Measurements from ENCODE around the gene MAP3K14. TPM values are rescaled to one million over a fixed set of nuclear protein-coding genes. Genes with fewer than 3 reads are reported as not detected.

MAP3K14 gene
- total RNA-seq, 2 donors from 2014 or later: 4.6 to 5.5 TPM

DNA sequence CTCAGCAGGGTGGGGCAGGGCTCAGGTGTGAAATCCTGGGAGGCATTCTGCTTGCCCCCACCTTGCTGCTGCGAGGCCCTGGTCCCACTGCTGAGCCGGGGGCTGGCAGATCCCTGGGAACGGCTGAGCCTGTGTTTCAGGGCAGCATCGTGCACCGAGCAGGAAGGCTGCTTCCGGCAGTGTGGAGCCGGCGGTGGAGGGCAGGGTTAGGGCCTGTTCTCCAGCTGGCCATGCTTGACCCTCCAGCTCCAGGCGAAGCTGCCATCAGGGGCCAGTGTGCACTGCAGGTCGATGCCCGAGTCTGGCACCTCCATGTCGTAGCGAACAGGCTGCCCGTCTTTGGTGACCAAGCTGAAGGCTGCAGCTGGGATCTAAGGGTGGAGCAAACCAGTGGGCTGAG lies 52.4 kb downstream of the MAP3K14 start:
- H3K36me3 ChIP-seq (ENCODE audit: control insufficient read depth, insufficient read depth, low read length): peaks cover 35% of the 10 kb centered on the region
- Mint-ChIP-seq H3K27me3 (ENCODE audit: insufficient read depth) (peaks cover 15% of the 10 kb centered on the region), H3K36me3 (ENCODE audit: low read depth) (peaks cover 34% of the 10 kb centered on the region), H3K9me3 (no peaks in the 10 kb centered on the region), H3K4me1 (peaks cover 2% of the 10 kb centered on the region), H3K27ac (no peak overlapping the region), H3K4me3 (no peak overlapping the region)
- H3K9me3 ChIP-seq (ENCODE audit: control insufficient read depth, low read length): no peaks in the 10 kb centered on the region
- TF ChIP-seq, protein P1, sequence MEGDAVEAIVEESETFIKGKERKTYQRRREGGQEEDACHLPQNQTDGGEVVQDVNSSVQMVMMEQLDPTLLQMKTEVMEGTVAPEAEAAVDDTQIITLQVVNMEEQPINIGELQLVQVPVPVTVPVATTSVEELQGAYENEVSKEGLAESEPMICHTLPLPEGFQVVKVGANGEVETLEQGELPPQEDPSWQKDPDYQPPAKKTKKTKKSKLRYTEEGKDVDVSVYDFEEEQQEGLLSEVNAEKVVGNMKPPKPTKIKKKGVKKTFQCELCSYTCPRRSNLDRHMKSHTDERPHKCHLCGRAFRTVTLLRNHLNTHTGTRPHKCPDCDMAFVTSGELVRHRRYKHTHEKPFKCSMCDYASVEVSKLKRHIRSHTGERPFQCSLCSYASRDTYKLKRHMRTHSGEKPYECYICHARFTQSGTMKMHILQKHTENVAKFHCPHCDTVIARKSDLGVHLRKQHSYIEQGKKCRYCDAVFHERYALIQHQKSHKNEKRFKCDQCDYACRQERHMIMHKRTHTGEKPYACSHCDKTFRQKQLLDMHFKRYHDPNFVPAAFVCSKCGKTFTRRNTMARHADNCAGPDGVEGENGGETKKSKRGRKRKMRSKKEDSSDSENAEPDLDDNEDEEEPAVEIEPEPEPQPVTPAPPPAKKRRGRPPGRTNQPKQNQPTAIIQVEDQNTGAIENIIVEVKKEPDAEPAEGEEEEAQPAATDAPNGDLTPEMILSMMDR (conservative IDR thresholded peaks at IDR 0.05): no peak
- 93 to 99% methylated on average over 14 of the region's 14 CpGs for WGBS, 2 experiments (ENCODE audit: insufficient coverage in 1 of 2, insufficient read length in 1 of 2)
- peaks cover 6% of the 10 kb centered on the region for H3K4me1 ChIP-seq (ENCODE audit: control insufficient read depth, insufficient read depth, low read length)
- no peak overlapping the region for H3K9ac ChIP-seq (ENCODE audit: extremely low read depth, low read length, poor library complexity, severe bottlenecking)
- H3K4me3 ChIP-seq (ENCODE audit: low read length): no peak overlapping the region
- no peak overlapping the region for H3K27ac ChIP-seq (ENCODE audit: low read depth, low read length)
- no peak for DNase-seq
- H3K27me3 ChIP-seq (ENCODE audit: control insufficient read depth, insufficient read depth, low read length, poor library complexity, severe bottlenecking): peaks cover 8% of the 10 kb centered on the region

GRCh38 chr17:45263477-45263860 lies 53.4 kb downstream of the MAP3K14 start:
- no peak for DNase-seq
- peaks cover 2% of the 10 kb centered on the region for H3K4me1 Mint-ChIP-seq
- H3K9me3 Mint-ChIP-seq: no peaks in the 10 kb centered on the region
- H3K4me3 ChIP-seq (ENCODE audit: low read length): no peak overlapping the region
- H3K36me3 ChIP-seq (ENCODE audit: control insufficient read depth, insufficient read depth, low read length): peaks cover 26% of the 10 kb centered on the region
- peaks cover 15% of the 10 kb centered on the region for H3K27me3 Mint-ChIP-seq (ENCODE audit: insufficient read depth)
- TF ChIP-seq, protein P1 (conservative IDR thresholded peaks at IDR 0.05): no peak
- peaks cover 8% of the 10 kb centered on the region for H3K27me3 ChIP-seq (ENCODE audit: control insufficient read depth, insufficient read depth, low read length, poor library complexity, severe bottlenecking)
- 92 to 100% methylated on average over 4 to 7 of the region's 7 CpGs for WGBS, 2 experiments (ENCODE audit: insufficient coverage in 1 of 2, insufficient read length in 1 of 2)
- no peak overlapping the region for H3K9ac ChIP-seq (ENCODE audit: extremely low read depth, low read length, poor library complexity, severe bottlenecking)
- H3K4me1 ChIP-seq (ENCODE audit: control insufficient read depth, insufficient read depth, low read length): peaks cover 6% of the 10 kb centered on the region
- H3K27ac ChIP-seq (ENCODE audit: low read depth, low read length): no peak overlapping the region
- H3K9me3 ChIP-seq (ENCODE audit: control insufficient read depth, low read length): no peaks in the 10 kb centered on the region
- H3K36me3 Mint-ChIP-seq (ENCODE audit: low read depth): peaks cover 25% of the 10 kb centered on the region
- H3K4me3 Mint-ChIP-seq: no peak overlapping the region
- no peak overlapping the region for H3K27ac Mint-ChIP-seq

DNA sequence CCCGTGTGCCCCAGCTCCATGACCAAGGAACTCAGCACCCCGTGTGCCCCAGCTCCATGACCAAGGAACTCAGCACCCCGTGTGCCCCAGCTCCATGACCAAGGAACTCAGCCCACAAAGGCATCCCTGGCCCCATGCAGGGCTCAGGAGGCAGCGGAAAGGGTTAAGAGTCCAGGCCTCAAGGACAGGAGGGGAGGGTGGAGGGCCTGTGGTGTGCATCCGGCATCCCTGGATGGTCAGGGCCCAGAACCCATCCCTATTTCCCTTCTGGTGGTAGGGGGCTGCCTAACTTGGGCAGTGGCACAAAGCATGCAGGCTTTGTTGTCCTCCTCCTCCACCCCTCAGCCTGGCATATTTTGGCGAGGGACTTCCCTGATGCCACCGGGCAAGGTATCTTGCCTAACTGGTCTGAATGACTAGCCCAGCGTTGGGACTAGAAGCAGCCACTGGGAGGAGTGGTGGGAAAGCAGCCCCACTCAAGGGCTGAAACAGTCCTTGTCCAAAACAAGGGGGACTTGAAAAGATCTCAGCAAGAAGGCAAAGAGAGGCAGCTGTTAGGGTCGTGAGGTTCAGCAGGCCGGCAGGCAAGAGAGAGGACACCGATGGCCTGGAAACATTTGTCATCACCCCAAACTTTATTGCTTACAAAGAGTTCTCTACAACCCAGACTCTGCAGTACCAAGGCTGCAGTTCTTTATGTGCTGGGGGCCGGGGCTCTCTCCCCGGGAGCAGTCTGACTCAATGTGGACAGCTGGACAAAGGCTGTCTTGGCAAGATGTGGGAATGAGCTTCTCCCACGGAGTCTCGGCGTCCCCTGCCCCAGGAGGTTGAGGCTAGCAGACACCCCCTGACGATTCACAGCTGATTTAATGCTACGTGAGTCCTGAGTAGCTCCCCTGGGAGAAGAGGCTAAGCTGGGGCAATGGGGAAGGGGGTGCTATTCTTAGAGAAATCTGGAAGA lies 54.0 kb downstream of the MAP3K14 start:
- no peaks in the 10 kb centered on the region for H3K9me3 ChIP-seq (ENCODE audit: control insufficient read depth, low read length)
- H3K27me3 Mint-ChIP-seq (ENCODE audit: insufficient read depth): peaks cover 18% of the 10 kb centered on the region
- DNase-seq: no peak
- peaks cover 6% of the 10 kb centered on the region for H3K4me1 ChIP-seq (ENCODE audit: control insufficient read depth, insufficient read depth, low read length)
- peaks cover 2% of the 10 kb centered on the region for H3K4me1 Mint-ChIP-seq
- H3K27ac ChIP-seq (ENCODE audit: low read depth, low read length): no peak overlapping the region
- H3K36me3 ChIP-seq (ENCODE audit: control insufficient read depth, insufficient read depth, low read length): peaks cover 24% of the 10 kb centered on the region
- H3K4me3 ChIP-seq (ENCODE audit: low read length): no peak overlapping the region
- no peaks in the 10 kb centered on the region for H3K9me3 Mint-ChIP-seq
- peak overlapping the region; percentile 57 for H3K4me3 Mint-ChIP-seq
- H3K9ac ChIP-seq (ENCODE audit: extremely low read depth, low read length, poor library complexity, severe bottlenecking): no peak overlapping the region
- H3K36me3 Mint-ChIP-seq (ENCODE audit: low read depth): peaks cover 22% of the 10 kb centered on the region
- WGBS, 2 experiments (ENCODE audit: insufficient coverage in 1 of 2, insufficient read length in 1 of 2): 81 to 87% methylated on average over 12 to 18 of the region's 18 CpGs
- TF ChIP-seq, protein P1 (conservative IDR thresholded peaks at IDR 0.05): no peak
- H3K27me3 ChIP-seq (ENCODE audit: control insufficient read depth, insufficient read depth, low read length, poor library complexity, severe bottlenecking): peaks cover 8% of the 10 kb centered on the region
- H3K27ac Mint-ChIP-seq: no peak overlapping the region
